Stimulated activated CD4-positive, alpha-beta T cell treated with anti-CD3 and anti-CD28 coated beads, Interleukin-4, amount 100 ng/mL, for 1 hour (primary cell): ENCODE data around the gene ATL2.
"Not testable (repeated sequence)": the region's sequence is repeated elsewhere in the genome, so short reads cannot be mapped to it uniquely, and the experiment has no call there.

ENCODE experiments used
- DNase-seq: peaks from one replicate; pipeline ENCODE4 v3.0.0-alpha.2; 2020

ATL2 gene

GRCh38 chr2:38377050-38377828 lies at the start of gene ATL2:
ATL2 (minus strand) TSS chr2:38377273; CDS start chr2:38377260, 13 bp downstream.
- peak; percentile 91 for DNase-seq

- no peak for DNase-seq
These were observed 46.7 kb upstream of the ATL2 start for GRCh38 chr2:38423763-38424162.

- no peak for DNase-seq
These were observed 44.4 kb upstream of the ATL2 start for GRCh38 chr2:38421274-38422056.

GRCh38 chr2:38419499-38419898 lies 42.4 kb upstream of the ATL2 start:
- DNase-seq, result no peak

- no peak for DNase-seq
These were observed 41.7 kb upstream of the ATL2 start for GRCh38 chr2:38418735-38419134.

- no peak for DNase-seq
These were observed 40.9 kb upstream of the ATL2 start for GRCh38 chr2:38417745-38418689.

- DNase-seq, result no peak
These were observed 39.4 kb upstream of the ATL2 start for GRCh38 chr2:38416296-38417036.

- DNase-seq, result no peak
These were observed 38.7 kb upstream of the ATL2 start for GRCh38 chr2:38415728-38416291.

GRCh38 chr2:38415023-38415422 lies 38.0 kb upstream of the ATL2 start:
- DNase-seq, result no peak

- not testable (repeated sequence) for DNase-seq
These were observed 35.3 kb upstream of the ATL2 start for GRCh38 chr2:38412235-38412871.

- DNase-seq, result no peak
These were observed 32.4 kb upstream of the ATL2 start for GRCh38 chr2:38409156-38410102.

GRCh38 chr2:38407111-38407682 lies 30.1 kb upstream of the ATL2 start:
- no peak for DNase-seq

GRCh38 chr2:38406597-38407110 lies 29.6 kb upstream of the ATL2 start:
- DNase-seq, result no peak

GRCh38 chr2:38405917-38406596 lies 29.0 kb upstream of the ATL2 start:
- DNase-seq, result no peak

GRCh38 chr2:38400513-38400912 lies 23.4 kb upstream of the ATL2 start:
- DNase-seq, result no peak

- DNase-seq, result no peak
These were observed 21.7 kb upstream of the ATL2 start for GRCh38 chr2:38398739-38399138.

GRCh38 chr2:38394903-38395341 lies 17.8 kb upstream of the ATL2 start:
- DNase-seq, result no peak

- DNase-seq, result no peak
These were observed 17.0 kb upstream of the ATL2 start for GRCh38 chr2:38394041-38394440.

GRCh38 chr2:38390947-38391346 lies 13.9 kb upstream of the ATL2 start:
- DNase-seq, result no peak
